ENCODE data around the gene CCDC32. TPM values are rescaled to one million over a fixed set of nuclear protein-coding genes. Genes with fewer than 3 reads are reported as not detected.

CCDC32 gene
- total and polyA plus RNA-seq, 2 of the 8 experiments (the other 6 are each of a cell fraction or from before 2014, with no cell fraction given), result 8.9 to 12.1 TPM

DNA sequence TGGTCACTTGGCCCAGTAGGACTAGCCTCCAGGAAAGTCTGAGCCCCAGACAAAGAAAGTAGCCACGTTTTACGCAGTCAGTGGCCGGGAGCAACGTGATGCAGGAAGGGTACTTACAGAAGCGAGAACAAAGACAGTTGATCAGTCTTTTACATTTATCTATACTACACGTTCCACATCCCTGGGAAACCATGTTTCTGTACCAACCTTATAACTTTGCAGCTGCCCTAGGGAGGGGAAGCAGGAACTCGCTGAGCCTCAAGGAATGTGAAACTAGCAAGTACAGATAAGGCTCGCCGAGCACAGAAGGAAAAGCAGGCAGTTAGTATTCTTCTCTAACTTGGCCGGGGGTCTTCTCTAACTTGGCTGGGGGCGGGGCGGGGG lies 25.8 kb upstream of the CCDC32 start:
- Histone ChIP-seq H3K36me3 (ENCODE audit: control insufficient read depth in 2 of 4, insufficient read depth in 4 of 4, low read length in 3 of 4) (no peaks in the 10 kb centered on the region), H3K4ac (replicated peaks; ENCODE audit: insufficient read length, low read depth, low read length) (no peak overlapping the region), H3K9me3 (ENCODE audit: insufficient read depth in 2 of 2, low read depth in 1 of 2, low read length in 1 of 2) (no peaks in the 10 kb centered on the region), H3K79me2 (ENCODE audit: control insufficient read depth in 1 of 2, insufficient read depth in 2 of 2, low read length in 2 of 2) (peaks cover 0 to 5% of the 10 kb centered on the region in 2 experiments; a peak in 2 of 4 replicates), H3K27ac (ENCODE audit: low read depth, low read length) (no peak overlapping the region), H2AK5ac (ENCODE audit: low read depth, low read length) (no peak overlapping the region), H3K18ac (ENCODE audit: extremely low read depth, low read length) (no peak overlapping the region), H2BK12ac (ENCODE audit: low read depth, low read length) (0 out of 2 replicates have a peak overlapping the region, but pooled peaks have one; percentile 19), H3K14ac (ENCODE audit: insufficient read length) (no peak overlapping the region), H2BK15ac (ENCODE audit: low read length) (no peak overlapping the region), H4K91ac (replicated peaks; ENCODE audit: insufficient read length, low read length) (no peak overlapping the region), H3K79me1 (ENCODE audit: low read depth, low read length) (no peaks in the 10 kb centered on the region), H3K4me3 (ENCODE audit: extremely low read depth in 1 of 4, insufficient read depth in 2 of 4, low read depth in 3 of 4, low read length in 4 of 4) (no peak overlapping the region), H4K8ac (ENCODE audit: extremely low read depth, insufficient read depth, low read length) (no peak overlapping the region), H2BK120ac (replicated peaks; ENCODE audit: low read depth, low read length) (no peak overlapping the region), H3K4me2 (ENCODE audit: insufficient read depth in 1 of 2, low read depth in 2 of 2, low read length in 2 of 2) (peak overlapping the region in 1 of 2 experiments; percentile 50; a peak in 1 of 4 replicates), H2BK5ac (ENCODE audit: low read depth, low read length) (no peak overlapping the region), H3K9ac (replicated peaks in 1 of 4; ENCODE audit: extremely low read depth in 1 of 4, low read depth in 3 of 4, low read length in 3 of 4) (no peak overlapping the region), H4K5ac (ENCODE audit: insufficient read length, low read depth, low read length) (no peak overlapping the region), H3K4me1 (replicated peaks in 1 of 4; ENCODE audit: control insufficient read depth in 3 of 4, insufficient read depth in 4 of 4, low read length in 3 of 4) (peaks cover 0 to 2% (median 0%) of the 10 kb centered on the region in 4 experiments; a peak in 1 of 7 replicates), H3K27me3 (replicated peaks in 1 of 4; ENCODE audit: control insufficient read depth in 3 of 4, extremely low read depth in 1 of 4, insufficient read depth in 3 of 4, low read length in 3 of 4) (no peaks in the 10 kb centered on the region), H2AFZ (ENCODE audit: low read length) (no peak overlapping the region), H2BK20ac (ENCODE audit: low read length) (no peak overlapping the region), H3K23me2 (ENCODE audit: low read depth, low read length) (peaks cover 9% of the 10 kb centered on the region; the same call in 1 of the 2 replicates), H4K20me1 (replicated peaks in 1 of 2; ENCODE audit: control insufficient read depth in 1 of 2, insufficient read depth in 2 of 2, low read length in 2 of 2) (no peaks in the 10 kb centered on the region), H3K23ac (ENCODE audit: insufficient read length) (no peak overlapping the region), H3K56ac (replicated peaks; ENCODE audit: insufficient read length, low read depth, low read length) (no peak overlapping the region)
- CTCF ChIA-PET (ENCODE audit: partially characterized antibody), result interaction anchor here (0.7 to 4.8 kb wide), 15 partner anchors 10 to 249 kb away, joined by 3 to 42 read pairs (median 4); partner anchors contain the start of genes RAD51 and RPUSD2
- WGBS, 2 experiments (ENCODE audit: extremely low coverage in 1 of 2, insufficient coverage in 1 of 2, insufficient read length in 1 of 2, insufficient replicate concordance in 2 of 2, low coverage in 1 of 2, low lambda C conversion rate in 2 of 2, missing lambda C conversion rate in 1 of 2), result 84% methylated on average over 12 of the region's 12 CpGs; no CpG with 5 or more reads in 1 of the 2 experiments
- FAIRE-seq, result no peak
- TF ChIP-seq GTF2F1 (IDR thresholded peaks at IDR 0.05; ENCODE audit: borderline replicate concordance, low read depth, low read length), result no peak
- no peak for TF ChIP-seq RNF2 (IDR thresholded peaks at IDR 0.05; ENCODE audit: borderline replicate concordance, low read depth, low read length, missing control alignments, poor library complexity, severe bottlenecking)
- no peak for TF ChIP-seq MAFK (IDR thresholded peaks at IDR 0.05; ENCODE audit: low read depth, low read length)
- POLR2A ChIA-PET (ENCODE audit: partially characterized antibody), result interaction anchor here (1.5 kb wide), 1 partner anchor 10 kb away, joined by 3 read pairs; no protein-coding TSS in a partner anchor
- no peak for DNase-seq (ENCODE audit: low read depth in 1 of 2, low spot score in 2 of 2)
